NB4 (cell line): ENCODE results near the gene P2RX5.

Experiments used
- CTCF ChIP-seq: IDR thresholded peaks from one replicate; pipeline ENCODE4 v1.5.1; 2012; ENCODE audit warnings: low read depth, low read length
- MYC ChIP-seq: IDR thresholded peaks from 2 replicates; pipeline ENCODE4 v1.6.1; 2011; ENCODE audit warnings: low read depth, low read length
- POLR2A ChIP-seq: IDR thresholded peaks from 2 replicates; pipeline ENCODE4 v1.6.1; 2011; ENCODE audit warnings: mild to moderate bottlenecking; ENCODE audit not compliant: insufficient read length; ENCODE audit errors: extremely low read depth

DNA sequence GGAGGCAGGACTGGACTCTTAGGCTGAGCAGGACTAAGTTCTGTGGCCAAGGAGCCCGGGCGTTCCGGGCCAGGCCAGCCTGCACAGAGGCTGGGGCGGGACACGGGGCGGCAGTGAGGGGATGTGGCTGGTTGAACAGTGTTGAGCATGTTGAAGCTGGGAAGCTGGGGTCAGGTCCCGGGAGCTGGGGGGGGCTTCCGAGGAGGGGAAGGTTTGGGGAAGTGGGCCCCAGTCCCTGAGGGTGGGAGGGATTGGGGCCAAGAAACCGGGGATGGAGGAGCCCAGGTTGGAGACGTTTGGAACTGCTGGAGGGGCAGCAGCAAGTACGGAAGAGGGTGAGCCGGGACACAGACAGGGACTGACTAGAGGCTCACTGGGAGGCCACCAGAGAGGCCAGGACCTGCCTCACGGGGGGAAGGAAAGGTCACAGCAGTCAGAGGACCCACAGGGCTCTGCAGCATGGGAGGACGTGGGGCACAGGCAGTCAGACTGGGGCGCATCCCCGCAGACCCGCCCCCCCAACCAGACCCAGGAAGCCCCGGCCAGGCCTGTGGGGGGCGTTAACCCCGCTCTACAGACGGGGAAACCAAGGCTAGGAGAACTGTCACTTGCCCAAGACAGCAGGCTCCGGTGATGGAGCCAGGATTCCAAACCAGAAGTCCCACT, 37.0 kb downstream of the P2RX5 start:
- TF ChIP-seq CTCF = no peak
- TF ChIP-seq POLR2A = no peak
- TF ChIP-seq MYC = no peak
